ENCODE data around the gene HOXA11.

Gene HOXA11

GRCh38 chr7:27191833-27192545 is 7.0 kb upstream of the HOXA11 start:
- DNase-seq (ENCODE audit: low read depth), result no peak
- H3K4me3 ChIP-seq (ENCODE audit: low read depth, low read length), result no peak overlapping the region
- no peak for TF ChIP-seq CTCF (IDR thresholded peaks at IDR 0.05; ENCODE audit: control insufficient read depth, extremely low read depth, insufficient read depth)

GRCh38 chr7:27191161-27191731 is 6.2 kb upstream of the HOXA11 start:
- TF ChIP-seq CTCF (IDR thresholded peaks at IDR 0.05; ENCODE audit: control insufficient read depth, extremely low read depth, insufficient read depth), result no peak
- no peak overlapping the region for H3K4me3 ChIP-seq (ENCODE audit: low read depth, low read length)
- DNase-seq (ENCODE audit: low read depth), result no peak

- TF ChIP-seq CTCF (IDR thresholded peaks at IDR 0.05; ENCODE audit: control insufficient read depth, extremely low read depth, insufficient read depth), result no peak
- H3K4me3 ChIP-seq (ENCODE audit: low read depth, low read length), result no peak overlapping the region
- DNase-seq (ENCODE audit: low read depth), result no peak
These were observed 5.1 kb upstream of the HOXA11 start for GRCh38 chr7:27189997-27190748.

GRCh38 chr7:27189295-27189996 is 4.4 kb upstream of the HOXA11 start:
- no peak for DNase-seq (ENCODE audit: low read depth)
- H3K4me3 ChIP-seq (ENCODE audit: low read depth, low read length), result no peak overlapping the region
- no peak for TF ChIP-seq CTCF (IDR thresholded peaks at IDR 0.05; ENCODE audit: control insufficient read depth, extremely low read depth, insufficient read depth)

GRCh38 chr7:27188386-27189294 is 3.6 kb upstream of the HOXA11 start:
- no peak overlapping the region for H3K4me3 ChIP-seq (ENCODE audit: low read depth, low read length)
- DNase-seq (ENCODE audit: low read depth), result no peak
- TF ChIP-seq CTCF (IDR thresholded peaks at IDR 0.05; ENCODE audit: control insufficient read depth, extremely low read depth, insufficient read depth), result no peak
